Activated T-cell treated with anti-CD3 and anti-CD28 coated beads for 4 hours (primary cell): ENCODE measurements around the gene CRLF2.
"Not testable (repeated sequence)": the region's sequence is repeated elsewhere in the genome, so short reads cannot be mapped to it uniquely, and the experiment has no call there.

Experiments used
- DNase-seq: peaks from one replicate; pipeline ENCODE4 v3.0.0-alpha.2; 2020

The CRLF2 gene

GRCh38 chrX:1212532-1212931 lies at the start of gene CRLF2:
CRLF2 (minus strand) TSS chrX:1212649; CDS start chrX:1212634, 15 bp downstream.
- DNase-seq, result no peak

GRCh38 chrX:1261771-1262170 lies 49.3 kb upstream of the CRLF2 start:
- DNase-seq, result not testable (repeated sequence)

DNA sequence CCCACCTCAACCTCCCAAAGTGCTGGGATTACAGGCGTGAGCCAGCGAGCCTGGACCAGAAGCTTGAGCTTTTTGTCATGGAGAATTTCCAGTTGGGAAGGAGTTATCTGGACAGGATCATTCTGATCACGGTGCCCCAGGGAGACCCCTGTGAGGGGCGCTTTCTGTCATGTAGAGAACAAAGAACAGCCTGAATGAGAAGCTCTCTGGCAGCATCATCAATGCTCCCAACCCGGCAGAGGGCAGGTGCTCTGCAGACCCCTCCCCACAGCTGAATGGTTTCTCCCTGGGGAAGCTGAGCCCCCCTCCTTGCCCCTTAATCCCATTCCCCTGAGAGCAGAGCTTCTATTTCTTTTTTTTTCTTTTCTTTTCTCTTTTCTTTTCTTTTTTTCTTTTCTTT lies 48.8 kb upstream of the CRLF2 start:
- DNase-seq, result no peak

- no peak for DNase-seq
Observed at GRCh38 chrX:1252861-1253260, 40.4 kb upstream of the CRLF2 start.

GRCh38 chrX:1249101-1249887 lies 36.8 kb upstream of the CRLF2 start:
- DNase-seq, result no peak

GRCh38 chrX:1248331-1249061 lies 36.0 kb upstream of the CRLF2 start:
- DNase-seq, result no peak

- peak; percentile 80 for DNase-seq
Observed at GRCh38 chrX:1246816-1247215, 34.4 kb upstream of the CRLF2 start.

- no peak for DNase-seq
Observed at GRCh38 chrX:1244164-1245076, 32.0 kb upstream of the CRLF2 start.

DNA sequence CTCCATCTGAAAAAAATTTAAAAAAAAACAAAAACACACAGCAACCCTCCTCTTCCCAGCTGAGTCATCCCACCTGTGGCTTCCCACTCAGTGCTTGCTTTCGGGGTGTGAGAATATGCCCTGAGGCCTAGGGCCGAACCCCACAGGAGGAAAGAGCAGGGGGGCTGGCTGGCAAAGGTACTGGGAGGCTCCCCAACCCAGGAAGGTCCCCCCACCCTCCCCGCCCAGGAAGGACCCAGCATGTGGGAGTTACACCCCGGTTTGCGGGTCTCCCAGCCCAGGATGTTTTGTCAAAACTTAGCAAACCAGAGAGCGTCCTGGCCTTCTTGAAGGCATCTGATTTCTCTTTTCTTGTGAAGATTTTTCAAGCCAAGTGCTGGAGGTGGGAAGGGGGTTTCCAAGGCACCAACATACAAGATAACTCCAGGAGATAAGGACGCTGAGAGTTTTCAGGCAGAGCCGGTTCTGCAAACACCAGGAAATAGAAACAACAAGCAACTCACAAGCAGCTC lies 30.5 kb upstream of the CRLF2 start:
- no peak for DNase-seq

DNA sequence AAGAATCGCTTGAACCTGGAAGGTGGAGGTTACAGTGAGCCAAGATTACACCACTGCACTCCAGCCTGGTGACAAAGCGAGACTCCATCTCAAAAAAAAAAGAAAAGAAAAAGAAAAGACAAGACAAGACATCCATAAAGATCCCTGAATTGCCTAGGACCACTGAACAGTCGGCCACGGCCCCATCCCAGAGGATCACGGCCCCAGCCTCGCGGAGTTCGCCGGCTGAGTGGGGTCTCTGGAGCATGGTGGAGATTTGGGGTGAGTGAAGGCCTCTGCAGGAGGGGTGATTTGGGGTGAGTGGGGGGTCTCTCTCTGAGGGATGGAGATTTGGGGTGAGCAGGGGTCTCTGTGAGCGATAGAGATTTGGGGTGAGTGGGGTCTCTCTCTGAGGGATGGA lies 28.1 kb upstream of the CRLF2 start:
- DNase-seq, result not testable (repeated sequence)

GRCh38 chrX:1239681-1240142 lies 27.3 kb upstream of the CRLF2 start:
- no peak for DNase-seq

DNA sequence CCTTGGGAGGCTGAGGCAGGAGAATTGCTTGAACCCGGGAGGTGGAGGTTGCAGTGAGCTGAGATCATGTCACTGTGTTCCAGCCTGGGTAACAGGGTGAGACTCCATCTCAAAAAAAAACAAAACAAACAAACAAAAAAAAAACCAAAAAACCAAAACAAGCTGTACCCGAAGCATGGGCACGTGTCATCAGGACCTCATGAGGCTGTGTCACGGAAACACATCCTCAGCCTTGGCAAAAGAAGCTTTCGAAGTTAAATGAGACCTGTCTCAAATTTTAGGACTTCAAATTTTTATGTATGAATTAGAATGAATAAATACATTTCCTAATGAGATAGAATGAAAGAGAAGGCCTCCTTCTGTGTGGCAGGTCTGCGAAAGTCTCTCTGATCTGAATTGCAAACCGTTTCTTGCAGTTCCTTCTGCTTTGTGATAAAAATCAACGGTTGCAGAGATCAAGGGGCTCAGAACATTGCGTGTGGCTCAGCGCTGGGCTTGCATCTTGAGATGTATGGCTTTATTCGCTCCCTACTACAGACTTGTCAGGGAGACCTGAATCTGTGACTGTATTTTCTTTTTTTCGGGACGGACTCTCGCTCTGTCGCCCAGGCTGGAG lies 19.5 kb upstream of the CRLF2 start:
- DNase-seq, result no peak

GRCh38 chrX:1228101-1228500 lies 15.7 kb upstream of the CRLF2 start:
- not testable (repeated sequence) for DNase-seq

DNA sequence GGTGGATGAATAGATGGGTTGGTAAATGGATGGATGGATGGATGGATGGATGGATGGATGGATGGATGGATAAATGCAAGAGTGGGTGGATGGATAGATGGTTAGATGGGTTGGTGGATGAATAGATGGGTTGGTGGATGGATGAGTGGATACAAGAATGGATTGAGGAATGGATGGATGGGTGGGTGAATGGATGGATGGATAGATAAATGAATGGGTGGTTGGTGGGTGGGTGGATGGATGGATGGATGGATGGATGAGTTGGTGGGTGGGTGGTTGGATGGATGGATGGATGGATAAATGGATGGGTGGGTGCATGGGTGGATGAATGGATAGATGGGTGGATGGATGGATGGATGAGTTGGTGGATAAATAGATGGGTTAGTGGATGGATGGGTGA lies 13.8 kb upstream of the CRLF2 start:
- no peak for DNase-seq

- no peak for DNase-seq
Observed at GRCh38 chrX:1224954-1225353, 12.5 kb upstream of the CRLF2 start.

DNA sequence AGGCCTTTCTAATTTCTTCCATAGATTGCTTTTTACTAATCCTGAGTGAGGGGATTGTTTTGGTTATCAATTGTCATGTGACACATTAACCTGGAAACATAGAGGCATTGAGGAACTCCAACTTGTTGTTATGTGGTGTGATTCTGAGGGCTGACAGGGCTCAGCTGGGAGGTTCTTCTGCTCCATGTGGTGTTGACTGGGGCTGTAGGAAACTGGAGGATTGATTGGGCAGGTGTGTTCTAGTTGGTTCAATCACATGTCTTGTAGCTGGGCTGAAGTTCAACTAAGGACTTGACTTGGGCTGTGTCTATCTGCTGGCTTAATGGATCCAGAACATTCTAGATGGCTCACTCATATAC lies 10.8 kb upstream of the CRLF2 start:
- no peak for DNase-seq

GRCh38 chrX:1222531-1223241 lies 10.2 kb upstream of the CRLF2 start:
- DNase-seq, result no peak

DNA sequence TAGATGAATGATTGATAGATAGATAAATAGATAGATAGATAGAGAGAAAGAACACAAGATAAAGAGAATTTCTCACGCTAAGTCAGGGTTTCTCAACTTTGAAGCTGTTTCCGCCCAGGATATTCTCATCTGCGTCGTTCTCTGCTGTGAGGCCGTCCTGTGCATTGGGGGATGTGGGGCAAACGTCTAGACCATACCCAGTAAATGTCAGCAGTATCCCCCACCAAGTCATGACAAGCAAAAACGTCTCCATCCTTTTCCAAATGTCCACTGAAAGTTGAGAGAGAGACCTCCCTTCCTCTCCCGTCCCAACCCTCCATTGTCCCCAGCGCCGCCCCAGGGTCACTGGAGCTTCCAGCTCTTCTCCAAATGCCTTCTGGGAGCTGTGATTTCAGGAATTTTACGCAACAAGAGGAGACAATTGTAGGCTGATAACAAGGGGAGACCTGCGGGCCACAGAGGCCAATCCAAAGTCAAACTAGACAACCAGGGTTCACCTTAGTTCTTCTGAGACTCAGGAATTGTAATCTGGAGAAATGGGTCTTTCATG lies 8.9 kb upstream of the CRLF2 start:
- DNase-seq, result no peak

DNA sequence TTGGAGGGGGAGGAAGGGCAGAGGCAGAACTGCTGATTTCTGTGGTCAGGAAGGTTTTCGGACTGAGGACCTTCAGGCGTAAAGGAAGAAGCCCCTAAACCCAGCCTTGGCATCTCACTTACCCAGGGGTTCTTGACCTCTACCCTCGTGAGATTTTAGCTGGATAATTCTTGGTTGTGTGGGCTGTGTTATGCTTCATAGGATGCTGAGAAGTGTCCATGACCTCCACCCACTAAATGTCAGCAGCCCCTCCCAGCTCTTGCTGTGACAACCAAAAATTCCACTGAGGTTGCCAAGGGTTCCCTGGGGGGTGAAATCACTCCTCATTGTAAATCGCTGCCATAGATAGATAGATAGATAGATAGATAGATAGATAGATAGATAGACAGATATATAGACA lies 5.8 kb upstream of the CRLF2 start:
- DNase-seq, result no peak

- DNase-seq, result no peak
Observed at GRCh38 chrX:1215123-1215823, 2.8 kb upstream of the CRLF2 start.

- no peak for DNase-seq
Observed at GRCh38 chrX:1213971-1214370, 1.5 kb upstream of the CRLF2 start.
